Adrenal gland (tissue), 12 donors: ENCODE results near the gene HS3ST3A1. TPM values are rescaled to one million over a fixed set of nuclear protein-coding genes. Genes with fewer than 3 reads are reported as not detected.

Experiments used
- DNase-seq, 7 donors: peaks; one replicate each; pipeline ENCODE4 v3.0.0-alpha.2; 2019 to 2020
- H3K27ac ChIP-seq, 5 donors: fragments of 200-600 bp; sonication (generic) in 4 of 5; 1 replicate in 3 of 5; 2 replicates in 2 of 5; pipeline versions ENCODE4 v1.5.1 to v1.8.0; 2016 to 2020; ENCODE audit warnings: mild to moderate bottlenecking in 1 of 5
- H3K27me3 ChIP-seq: fragments of 200-600 bp; 2 replicates; pipeline ENCODE4 v1.8.0; 2021
- H3K36me3 ChIP-seq, 2 donors: fragments of 200-600 bp; replicated peaks in 1 of 2; 1 replicate in 1 of 2; 2 replicates in 1 of 2; pipeline versions ENCODE4 v1.5.1 to v1.8.0; 2018 to 2022
- H3K4me1 ChIP-seq, 2 donors: fragments of 200-600 bp; replicated peaks in 1 of 2; 1 replicate in 1 of 2; 2 replicates in 1 of 2; pipeline versions ENCODE4 v1.5.1 to v1.8.0; 2018 to 2021
- H3K4me3 ChIP-seq, 4 donors: fragments of 200-600 bp; sonication (generic) in 3 of 4; one replicate each; pipeline ENCODE4 v1.5.1; 2016 to 2018
- H3K9me3 ChIP-seq, 3 donors: fragments of 200-600 bp; sonication (generic) in 1 of 3; replicated peaks in 1 of 3; 1 replicate in 2 of 3; 2 replicates in 1 of 3; pipeline versions ENCODE4 v1.5.1 to v1.8.0; 2016 to 2021
- POLR2A ChIP-seq, 2 donors: fragments of 450-650 bp; IDR thresholded peaks; one replicate each; pipeline ENCODE4 v1.6.1; 2017; ENCODE audit warnings: antibody characterized with exemption in 2 of 2, mild to moderate bottlenecking in 2 of 2, moderate library complexity in 1 of 2
- WGBS, 4 donors: extraction: QIAGEN DNeasy Blood & Tissue Kit in 2 of 4; methylation state at CpG; one replicate each; pipeline versions ENCODE4 v1.1.5 to v1.1.7; 2013 to 2017; 5-methylcytosine and 5-hydroxymethylcytosine counted together
- intact Hi-C, 2 donors: fragments of 100-400 bp; cut with DNase I; formaldehyde crosslinking; loops; one replicate each; pipeline versions ENCODE4 v1.14.1 to v1.15.0; 2022 to 2023
- polyA plus RNA-seq, 3 donors: library from polyadenylated mRNA; stranded (reverse); fragments of 200-250 nt in 2 of 3; fragments of 350-450 nt in 1 of 3; fragmentation: Illumina TruSeq in 1 of 3; extraction: RNeasy Lipid Tissue Mini Kit (QIAGEN cat#74804) in 1 of 3; gene quantifications; one replicate each; pipeline ENCODE4 v1.2.3, GENCODE V29; 2013 to 2014
- total RNA-seq, 9 donors: library from RNA; depleted of rRNA in 4 of 9; stranded (reverse); fragments of >200 nt in 4 of 9; fragments of 120-200 nt in 1 of 9; fragmentation: NEBNext Ultra II Directional in 1 of 9; extraction: Animal tissue kit (Norgen Biotek cat#: 25700) in 1 of 9; gene quantifications; one replicate each; pipeline versions ENCODE4 v1.1.0 to v1.2.4, GENCODE V29; 2013 to 2023
- TF ChIP-seq, protein P1 (sequence below), 6 experiments: fragments of 450-650 bp in 4 of 6; fragments of 200-600 bp in 2 of 6; sonication (generic) in 1 of 6; IDR thresholded peaks; 1 replicate in 5 of 6; 2 replicates in 1 of 6; pipeline versions ENCODE4 v1.5.1 to v1.8.0; 2016 to 2021; ENCODE audit warnings: antibody characterized with exemption in 6 of 6, mild to moderate bottlenecking in 2 of 6, moderate library complexity in 1 of 6
- donor health status: healthy with polysubstance abuse.
- donor health status: Bipolar disorder and iron deficiency.
- donor health status: DM: yes; HTN: yes; CAD: no.
- donor health status: DM: no; HTN: no; CAD: no.
- donor health status: DM: no; HTN: no; CAD: no.
- donor health status: DM: yes; HTN: yes; CAD: no.

Gene HS3ST3A1
- total and polyA plus RNA-seq, 12 donors, result 0.09 to 22.7 (median 4.0) TPM

DNA sequence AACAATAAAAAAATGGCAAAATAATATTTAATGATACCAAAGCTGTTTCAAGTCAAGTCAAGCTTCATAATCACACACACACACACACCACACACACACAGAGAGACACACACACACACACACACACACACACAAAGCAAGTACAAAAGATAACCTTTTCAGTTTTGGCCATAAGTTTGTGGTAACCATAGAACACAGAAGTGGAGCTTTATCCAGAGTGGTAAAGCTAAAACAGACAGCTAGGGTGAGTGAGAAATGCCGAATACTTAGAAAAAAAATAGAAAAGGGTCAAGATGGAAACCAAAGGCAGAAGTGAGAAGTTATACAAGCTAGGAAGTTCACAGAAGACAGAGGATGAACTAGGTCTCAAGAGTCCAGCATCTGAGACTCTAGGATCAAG, 79.0 kb downstream of the HS3ST3A1 start:
- Histone ChIP-seq H3K27me3 (no peaks in the 10 kb centered on the region), H3K9me3 (no peaks in the 10 kb centered on the region), H3K27ac (no peak overlapping the region), H3K4me3 (no peak overlapping the region), H3K4me1 (no peaks in the 10 kb centered on the region), H3K36me3 (no peaks in the 10 kb centered on the region)
- intact Hi-C loops, result no loop called here
- 77 to 88% (median 80%) methylated on average over 1 of the region's 1 CpG for WGBS, 4 donors
- DNase-seq, result no peak
- no peak for TF ChIP-seq POLR2A (IDR thresholded peaks at IDR 0.05)

DNA sequence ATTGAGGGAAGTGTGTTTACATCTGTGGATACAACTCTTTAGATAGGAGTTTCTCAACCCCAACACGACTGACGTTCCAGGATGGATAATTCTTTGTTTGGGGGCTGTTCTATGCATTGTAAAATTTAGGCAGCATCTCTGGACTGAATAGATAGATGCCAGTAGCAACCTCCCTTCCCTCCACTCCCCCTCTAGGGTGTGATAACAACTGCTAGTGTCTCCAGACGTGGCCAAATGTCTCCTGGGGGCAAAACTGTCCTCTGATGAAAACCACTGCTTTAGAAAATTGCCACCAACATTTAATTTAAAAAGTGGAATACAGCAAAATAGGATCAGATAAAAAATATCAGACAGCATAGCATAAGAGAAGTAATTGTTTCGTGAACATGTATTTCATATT, 79.9 kb downstream of the HS3ST3A1 start:
- Histone ChIP-seq H3K27me3 (no peaks in the 10 kb centered on the region), H3K27ac (no peak overlapping the region), H3K4me1 (no peaks in the 10 kb centered on the region), H3K36me3 (no peaks in the 10 kb centered on the region), H3K4me3 (no peak overlapping the region), H3K9me3 (no peaks in the 10 kb centered on the region)
- intact Hi-C loops, result no loop called here
- DNase-seq, result no peak
- 77 to 91% (median 81%) methylated on average over 4 of the region's 4 CpGs for WGBS, 4 donors
- no peak for TF ChIP-seq POLR2A (IDR thresholded peaks at IDR 0.05)
- TF ChIP-seq, protein P1, sequence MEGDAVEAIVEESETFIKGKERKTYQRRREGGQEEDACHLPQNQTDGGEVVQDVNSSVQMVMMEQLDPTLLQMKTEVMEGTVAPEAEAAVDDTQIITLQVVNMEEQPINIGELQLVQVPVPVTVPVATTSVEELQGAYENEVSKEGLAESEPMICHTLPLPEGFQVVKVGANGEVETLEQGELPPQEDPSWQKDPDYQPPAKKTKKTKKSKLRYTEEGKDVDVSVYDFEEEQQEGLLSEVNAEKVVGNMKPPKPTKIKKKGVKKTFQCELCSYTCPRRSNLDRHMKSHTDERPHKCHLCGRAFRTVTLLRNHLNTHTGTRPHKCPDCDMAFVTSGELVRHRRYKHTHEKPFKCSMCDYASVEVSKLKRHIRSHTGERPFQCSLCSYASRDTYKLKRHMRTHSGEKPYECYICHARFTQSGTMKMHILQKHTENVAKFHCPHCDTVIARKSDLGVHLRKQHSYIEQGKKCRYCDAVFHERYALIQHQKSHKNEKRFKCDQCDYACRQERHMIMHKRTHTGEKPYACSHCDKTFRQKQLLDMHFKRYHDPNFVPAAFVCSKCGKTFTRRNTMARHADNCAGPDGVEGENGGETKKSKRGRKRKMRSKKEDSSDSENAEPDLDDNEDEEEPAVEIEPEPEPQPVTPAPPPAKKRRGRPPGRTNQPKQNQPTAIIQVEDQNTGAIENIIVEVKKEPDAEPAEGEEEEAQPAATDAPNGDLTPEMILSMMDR (IDR thresholded peaks at IDR 0.05), result no peak

DNA sequence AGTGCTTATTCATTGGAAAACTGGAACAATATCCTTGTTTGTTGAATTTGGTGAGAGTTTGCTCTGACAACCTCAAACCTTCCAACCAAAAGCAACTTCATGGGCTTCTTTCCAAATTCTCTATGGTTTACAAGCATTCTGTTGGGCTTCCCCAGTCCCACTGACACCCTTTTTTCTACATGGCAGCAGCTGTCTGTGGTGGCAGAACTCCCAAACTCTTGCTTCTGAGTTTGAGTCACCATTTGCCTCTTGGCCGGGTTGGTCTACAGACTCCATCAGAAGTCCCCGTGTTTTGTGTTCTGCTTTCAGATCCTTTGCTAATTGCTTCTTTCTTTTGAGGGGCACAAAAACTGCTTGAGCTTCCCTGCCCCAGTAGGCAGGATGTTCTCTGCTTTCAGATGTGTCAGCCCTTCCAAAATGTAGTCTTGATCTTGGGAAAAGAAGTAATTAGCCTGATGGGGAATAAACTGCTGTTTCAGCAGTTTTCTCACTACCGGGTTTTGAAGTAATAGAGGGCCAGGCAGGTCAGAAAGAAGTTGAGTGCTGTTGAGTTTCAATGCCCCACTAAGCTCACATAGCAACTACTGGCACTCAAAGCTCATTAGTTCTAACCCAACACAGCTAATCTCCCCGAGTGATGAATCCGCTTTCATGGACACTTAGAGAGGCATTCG, 80.7 kb downstream of the HS3ST3A1 start:
- H3K4me3 ChIP-seq, result no peak overlapping the region
- no peak for DNase-seq
- no peaks in the 10 kb centered on the region for H3K4me1 ChIP-seq
- H3K27me3 ChIP-seq, result no peaks in the 10 kb centered on the region
- intact Hi-C loops, result no loop called here
- H3K36me3 ChIP-seq, result no peaks in the 10 kb centered on the region
- TF ChIP-seq POLR2A (IDR thresholded peaks at IDR 0.05), result no peak
- TF ChIP-seq, protein P1 (IDR thresholded peaks at IDR 0.05), result no peak
- 83 to 90% (median 86%) methylated on average over 6 of the region's 6 CpGs for WGBS, 4 donors
- no peaks in the 10 kb centered on the region for H3K9me3 ChIP-seq
- H3K27ac ChIP-seq, result no peak overlapping the region

DNA sequence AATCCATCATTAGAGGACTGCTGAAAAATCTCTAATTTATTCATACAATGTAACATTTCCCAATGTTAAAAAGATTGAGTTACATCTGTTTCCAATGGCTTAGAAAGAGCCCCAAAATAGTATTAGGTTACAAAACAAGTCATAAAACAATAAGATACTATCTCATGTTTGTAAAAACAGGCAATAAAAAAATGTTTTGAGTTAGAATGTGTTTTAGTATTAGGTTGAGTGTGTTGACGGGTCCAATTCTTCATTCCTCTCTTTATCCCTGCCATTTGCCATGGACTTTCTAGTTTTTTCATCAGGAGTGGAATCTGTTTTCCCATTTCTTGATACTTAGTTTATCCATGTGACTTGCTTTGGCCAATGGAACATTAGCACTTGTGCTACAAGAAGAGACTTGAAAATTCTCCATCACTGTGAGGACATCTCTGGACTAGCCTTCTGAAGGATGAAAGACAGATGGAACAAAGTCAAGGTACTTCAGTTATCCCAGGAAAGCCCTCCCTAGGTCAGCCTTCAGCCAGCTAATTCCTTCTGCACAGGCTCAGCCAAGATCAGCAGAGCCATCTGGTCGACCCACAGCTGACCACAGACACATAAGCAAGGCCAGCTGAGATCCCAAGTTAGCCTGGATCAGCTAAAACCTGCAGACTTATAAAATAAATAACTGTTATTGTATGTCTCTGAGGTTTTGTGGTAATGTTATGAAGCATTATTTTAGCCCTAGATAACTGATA, 83.3 kb downstream of the HS3ST3A1 start:
- Histone ChIP-seq H3K4me1 (no peaks in the 10 kb centered on the region), H3K4me3 (no peak overlapping the region), H3K27me3 (no peaks in the 10 kb centered on the region), H3K9me3 (no peaks in the 10 kb centered on the region), H3K27ac (no peak overlapping the region), H3K36me3 (no peaks in the 10 kb centered on the region)
- TF ChIP-seq, protein P1 (IDR thresholded peaks at IDR 0.05), result no peak
- no peak for TF ChIP-seq POLR2A (IDR thresholded peaks at IDR 0.05)
- no peak for DNase-seq
- WGBS, 4 donors, result 79 to 91% (median 86%) methylated on average over 2 of the region's 2 CpGs
- intact Hi-C loops, result no loop called here
